Measurements from ENCODE around the gene APOBEC3H.

Gene APOBEC3H

GRCh38 chr22:39081598-39081997 is 15.4 kb upstream of the APOBEC3H start:
- DNase-seq = no peak

- no peak for DNase-seq
Observed at GRCh38 chr22:39083212-39084165, 13.6 kb upstream of the APOBEC3H start.

- DNase-seq = no peak
Observed at GRCh38 chr22:39084666-39085065, 12.4 kb upstream of the APOBEC3H start.

- no peak for DNase-seq
Observed at GRCh38 chr22:39087098-39087497, 9.9 kb upstream of the APOBEC3H start.

GRCh38 chr22:39087881-39088684 is 9.0 kb upstream of the APOBEC3H start:
- DNase-seq = no peak

GRCh38 chr22:39088685-39089032 is 8.4 kb upstream of the APOBEC3H start:
- DNase-seq = no peak

- DNase-seq = no peak
Observed at GRCh38 chr22:39089928-39090327, 7.1 kb upstream of the APOBEC3H start.

- peak; percentile 86 for DNase-seq
Observed at GRCh38 chr22:39090426-39091064, 6.5 kb upstream of the APOBEC3H start.

- DNase-seq = no peak
Observed at GRCh38 chr22:39091126-39092081, 5.6 kb upstream of the APOBEC3H start.

- no peak for DNase-seq
Observed at GRCh38 chr22:39092111-39092862, 4.8 kb upstream of the APOBEC3H start.

GRCh38 chr22:39094717-39095389 is 2.2 kb upstream of the APOBEC3H start:
- DNase-seq = no peak

- no peak for DNase-seq
Observed at GRCh38 chr22:39095971-39096370, 1.1 kb upstream of the APOBEC3H start.

- DNase-seq = no peak
Observed at GRCh38 chr22:39098026-39098425, 982 bp downstream of the APOBEC3H start.

GRCh38 chr22:39098576-39098975 is 1.5 kb downstream of the APOBEC3H start:
- no peak for DNase-seq

- no peak for DNase-seq
Observed at GRCh38 chr22:39101226-39101625, 4.2 kb downstream of the APOBEC3H start.

- no peak for DNase-seq
Observed at GRCh38 chr22:39103431-39103830, 6.4 kb downstream of the APOBEC3H start.

- DNase-seq = no peak
Observed at GRCh38 chr22:39106326-39106725, 9.3 kb downstream of the APOBEC3H start.

GRCh38 chr22:39108487-39108886 is 11.4 kb downstream of the APOBEC3H start:
- no peak for DNase-seq

GRCh38 chr22:39109361-39109760 is 12.3 kb downstream of the APOBEC3H start:
- no peak for DNase-seq

GRCh38 chr22:39110631-39111561 is 13.9 kb downstream of the APOBEC3H start:
- DNase-seq = no peak

All from CD4-positive, alpha-beta T cell treated with Interferon gamma for 1 hour (primary cell).